WERI-Rb-1 (cell line): ENCODE measurements around the gene CDKN2B-AS1.

ENCODE experiments used
- DNase-seq: peaks from one replicate; pipeline ENCODE4 v3.0.0-alpha.2; 2020
- H3K27ac ChIP-seq: fragments of 250-450 bp; sonication (Bioruptor Pico); 2 replicates; pipeline ENCODE4 v1.5.1; 2020; ENCODE audit warnings: mild to moderate bottlenecking, moderate library complexity
- H3K27me3 ChIP-seq: fragments of 250-450 bp; sonication (Bioruptor Pico); 2 replicates; pipeline ENCODE4 v1.5.1; 2021; ENCODE audit warnings: mild to moderate bottlenecking, low read depth, moderate library complexity; ENCODE audit not compliant: insufficient read depth, severe bottlenecking
- H3K36me3 ChIP-seq: fragments of 250-450 bp; sonication (Bioruptor Pico); 2 replicates; pipeline ENCODE4 v1.5.1; 2020; ENCODE audit warnings: mild to moderate bottlenecking, moderate library complexity
- H3K4me3 ChIP-seq: 2 replicates; pipeline ENCODE4 v1.5.1; 2011; ENCODE audit warnings: low read depth, mild to moderate bottlenecking, control low read depth, low read length
- H3K9me3 ChIP-seq: fragments of 250-450 bp; sonication (Bioruptor Pico); 2 replicates; pipeline ENCODE4 v1.5.1; 2021; ENCODE audit warnings: mild to moderate bottlenecking, moderate library complexity; ENCODE audit not compliant: severe bottlenecking
- CTCF ChIP-seq: IDR thresholded peaks from 2 replicates; pipeline ENCODE4 v1.5.1; 2011; ENCODE audit warnings: low read depth, mild to moderate bottlenecking, control low read depth, inconsistent platforms, low read length

Gene CDKN2B-AS1

GRCh38 chr9:22158271-22158670, 163.7 kb downstream of the CDKN2B-AS1 start:
- H3K27me3 ChIP-seq, result no peaks in the 10 kb centered on the region
- no peak for DNase-seq
- no peaks in the 10 kb centered on the region for H3K9me3 ChIP-seq
- no peak for TF ChIP-seq CTCF
- H3K36me3 ChIP-seq, result no peaks in the 10 kb centered on the region
- H3K4me3 ChIP-seq, result no peak overlapping the region
- no peak overlapping the region for H3K27ac ChIP-seq

GRCh38 chr9:22158927-22159346, 164.3 kb downstream of the CDKN2B-AS1 start:
- Histone ChIP-seq H3K27me3 (no peaks in the 10 kb centered on the region), H3K27ac (no peak overlapping the region), H3K36me3 (no peaks in the 10 kb centered on the region), H3K9me3 (no peaks in the 10 kb centered on the region), H3K4me3 (no peak overlapping the region)
- TF ChIP-seq CTCF, result no peak
- DNase-seq, result no peak

- Histone ChIP-seq H3K36me3 (no peaks in the 10 kb centered on the region), H3K4me3 (no peak overlapping the region), H3K9me3 (no peaks in the 10 kb centered on the region), H3K27ac (no peak overlapping the region), H3K27me3 (no peaks in the 10 kb centered on the region)
- DNase-seq, result no peak
- TF ChIP-seq CTCF, result no peak
Observed at GRCh38 chr9:22159586-22159985, 165.0 kb downstream of the CDKN2B-AS1 start.

- H3K9me3 ChIP-seq, result no peaks in the 10 kb centered on the region
- no peak overlapping the region for H3K4me3 ChIP-seq
- no peak for TF ChIP-seq CTCF
- no peaks in the 10 kb centered on the region for H3K36me3 ChIP-seq
- no peaks in the 10 kb centered on the region for H3K27me3 ChIP-seq
- DNase-seq, result no peak
- no peak overlapping the region for H3K27ac ChIP-seq
Observed at GRCh38 chr9:22160221-22160620, 165.6 kb downstream of the CDKN2B-AS1 start.

- H3K27me3 ChIP-seq, result no peaks in the 10 kb centered on the region
- H3K4me3 ChIP-seq, result no peak overlapping the region
- no peak for DNase-seq
- TF ChIP-seq CTCF, result no peak
- H3K36me3 ChIP-seq, result no peaks in the 10 kb centered on the region
- H3K27ac ChIP-seq, result no peak overlapping the region
- H3K9me3 ChIP-seq, result no peaks in the 10 kb centered on the region
Observed at GRCh38 chr9:22165144-22165543, 170.6 kb downstream of the CDKN2B-AS1 start.

GRCh38 chr9:22169243-22169642, 174.7 kb downstream of the CDKN2B-AS1 start:
- Histone ChIP-seq H3K27me3 (no peaks in the 10 kb centered on the region), H3K27ac (no peak overlapping the region), H3K36me3 (no peaks in the 10 kb centered on the region), H3K4me3 (no peak overlapping the region), H3K9me3 (no peaks in the 10 kb centered on the region)
- DNase-seq, result no peak
- no peak for TF ChIP-seq CTCF
